ENCODE measurements around the gene FNDC3B.
A peak's percentile ranks its signal among the peaks of the same experiment; 100 is the strongest.

The FNDC3B gene

GRCh38 chr3:172138792-172139507 is 99.6 kb downstream of the FNDC3B start:
- no peak for DNase-seq

GRCh38 chr3:172139528-172140276 is 100.3 kb downstream of the FNDC3B start:
- no peak for DNase-seq

GRCh38 chr3:172140499-172141391 is 101.4 kb downstream of the FNDC3B start:
- no peak for DNase-seq

- DNase-seq: no peak
Observed at GRCh38 chr3:172142051-172142863, 102.9 kb downstream of the FNDC3B start.

- no peak for DNase-seq
Observed at GRCh38 chr3:172142864-172143451, 103.6 kb downstream of the FNDC3B start.

GRCh38 chr3:172143739-172144497 is 104.5 kb downstream of the FNDC3B start:
- DNase-seq: no peak

- DNase-seq: no peak
Observed at GRCh38 chr3:172144601-172145000, 105.2 kb downstream of the FNDC3B start.

- DNase-seq: no peak
Observed at GRCh38 chr3:172145031-172145686, 105.8 kb downstream of the FNDC3B start.

- no peak for DNase-seq
Observed at GRCh38 chr3:172146349-172146748, 107.0 kb downstream of the FNDC3B start.

GRCh38 chr3:172147113-172147818 is 107.9 kb downstream of the FNDC3B start:
- no peak for DNase-seq

- no peak for DNase-seq
Observed at GRCh38 chr3:172148241-172148640, 108.9 kb downstream of the FNDC3B start.

GRCh38 chr3:172148702-172149565 is 109.6 kb downstream of the FNDC3B start:
- no peak for DNase-seq

GRCh38 chr3:172150268-172150667 is 110.9 kb downstream of the FNDC3B start:
- no peak for DNase-seq

GRCh38 chr3:172150913-172151650 is 111.7 kb downstream of the FNDC3B start:
- DNase-seq: no peak

- DNase-seq: no peak
Observed at GRCh38 chr3:172151651-172152649, 112.6 kb downstream of the FNDC3B start.

- no peak for DNase-seq
Observed at GRCh38 chr3:172152874-172153273, 113.5 kb downstream of the FNDC3B start.

GRCh38 chr3:172153335-172153861 is 114.0 kb downstream of the FNDC3B start:
- peak; percentile 23 for DNase-seq

Data from activated effector memory CD4-positive, alpha-beta T cell treated with Interleukin-2 at 50 U/mL for 16 hours (primary cell).